ENCODE results near the gene PIF1.

DNA sequence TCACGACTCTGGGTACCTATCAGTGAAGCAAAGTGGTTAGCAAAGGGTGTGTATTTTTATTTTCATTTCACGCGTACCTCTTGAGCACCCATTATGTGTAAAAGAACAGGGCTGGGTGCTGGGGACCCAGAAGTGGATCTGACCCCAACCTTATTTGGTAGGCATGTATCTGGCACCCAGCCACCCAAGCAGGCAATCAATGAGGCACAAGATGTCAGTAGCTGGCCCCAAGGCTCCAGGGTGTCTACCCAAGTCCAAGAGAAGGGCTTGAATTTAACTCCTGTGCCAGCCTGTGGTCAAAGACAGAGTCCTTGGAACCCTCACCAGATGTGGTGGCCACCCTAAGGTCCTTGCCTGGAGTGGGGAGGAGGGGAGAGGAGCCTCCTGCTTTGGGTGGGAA lies 22.0 kb upstream of the PIF1 start:
- TF ChIP-seq POLR2A (IDR thresholded peaks at IDR 0.05) (no peak), CTCF (IDR thresholded peaks at IDR 0.05) (no peak)

Data from adrenal gland (tissue), 5 donors.